ENCODE measurements around the gene UBE2E1.

DNA sequence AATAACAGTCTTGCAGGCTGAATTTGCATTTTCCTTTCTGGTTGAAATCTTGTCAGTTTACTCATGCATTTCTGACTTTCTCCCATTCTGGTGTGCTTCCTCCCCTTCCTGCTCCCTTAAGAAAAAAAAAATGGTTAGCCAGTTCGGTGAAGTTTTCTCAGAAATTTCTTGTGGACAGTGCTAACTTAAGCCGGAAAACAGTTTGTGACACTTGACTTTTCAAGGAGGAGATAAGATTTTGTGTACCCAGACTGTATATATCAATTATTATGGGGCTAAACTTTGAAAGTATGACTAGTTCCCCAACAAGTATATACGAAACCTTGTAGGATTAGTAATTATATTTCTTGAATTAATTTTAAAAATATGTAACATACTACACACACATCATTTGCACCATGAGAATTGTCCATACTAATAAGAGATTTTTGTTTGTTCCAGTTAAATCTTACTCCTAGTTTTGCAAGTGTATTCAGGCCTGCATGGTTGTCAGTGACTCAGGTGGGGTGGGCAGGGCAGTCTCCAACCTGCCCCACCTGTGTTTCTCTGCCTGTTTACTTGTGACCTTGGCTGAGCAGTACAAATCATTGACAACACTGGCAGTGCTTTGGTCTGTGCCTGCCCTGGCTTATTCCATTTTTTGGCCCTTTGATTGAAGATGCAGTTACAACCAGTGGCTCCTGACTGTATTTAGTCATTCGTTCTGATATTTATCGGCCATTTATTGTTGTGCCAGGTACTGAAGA lies 19.1 kb downstream of the UBE2E1 start:
- TF ChIP-seq, protein P1, sequence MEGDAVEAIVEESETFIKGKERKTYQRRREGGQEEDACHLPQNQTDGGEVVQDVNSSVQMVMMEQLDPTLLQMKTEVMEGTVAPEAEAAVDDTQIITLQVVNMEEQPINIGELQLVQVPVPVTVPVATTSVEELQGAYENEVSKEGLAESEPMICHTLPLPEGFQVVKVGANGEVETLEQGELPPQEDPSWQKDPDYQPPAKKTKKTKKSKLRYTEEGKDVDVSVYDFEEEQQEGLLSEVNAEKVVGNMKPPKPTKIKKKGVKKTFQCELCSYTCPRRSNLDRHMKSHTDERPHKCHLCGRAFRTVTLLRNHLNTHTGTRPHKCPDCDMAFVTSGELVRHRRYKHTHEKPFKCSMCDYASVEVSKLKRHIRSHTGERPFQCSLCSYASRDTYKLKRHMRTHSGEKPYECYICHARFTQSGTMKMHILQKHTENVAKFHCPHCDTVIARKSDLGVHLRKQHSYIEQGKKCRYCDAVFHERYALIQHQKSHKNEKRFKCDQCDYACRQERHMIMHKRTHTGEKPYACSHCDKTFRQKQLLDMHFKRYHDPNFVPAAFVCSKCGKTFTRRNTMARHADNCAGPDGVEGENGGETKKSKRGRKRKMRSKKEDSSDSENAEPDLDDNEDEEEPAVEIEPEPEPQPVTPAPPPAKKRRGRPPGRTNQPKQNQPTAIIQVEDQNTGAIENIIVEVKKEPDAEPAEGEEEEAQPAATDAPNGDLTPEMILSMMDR (IDR thresholded peaks at IDR 0.05) = no peak
- TF ChIP-seq POLR2A (IDR thresholded peaks at IDR 0.05) = no peak

All from thyroid gland (tissue), 4 donors.